Lower leg skin (tissue), 3 donors: ENCODE data around the gene DTYMK.

Experiments
- POLR2A ChIP-seq, 2 donors: fragments of 450-650 bp; IDR thresholded peaks; one replicate each; pipeline ENCODE4 v1.6.1; 2016 to 2017; ENCODE audit warnings: antibody characterized with exemption in 2 of 2, mild to moderate bottlenecking in 1 of 2, moderate library complexity in 1 of 2
- TF ChIP-seq, protein P1 (sequence below), 3 donors: fragments of 450-650 bp; IDR thresholded peaks; one replicate each; pipeline ENCODE4 v1.5.1; 2016; ENCODE audit warnings: antibody characterized with exemption in 3 of 3, mild to moderate bottlenecking in 3 of 3, moderate library complexity in 2 of 3

DNA sequence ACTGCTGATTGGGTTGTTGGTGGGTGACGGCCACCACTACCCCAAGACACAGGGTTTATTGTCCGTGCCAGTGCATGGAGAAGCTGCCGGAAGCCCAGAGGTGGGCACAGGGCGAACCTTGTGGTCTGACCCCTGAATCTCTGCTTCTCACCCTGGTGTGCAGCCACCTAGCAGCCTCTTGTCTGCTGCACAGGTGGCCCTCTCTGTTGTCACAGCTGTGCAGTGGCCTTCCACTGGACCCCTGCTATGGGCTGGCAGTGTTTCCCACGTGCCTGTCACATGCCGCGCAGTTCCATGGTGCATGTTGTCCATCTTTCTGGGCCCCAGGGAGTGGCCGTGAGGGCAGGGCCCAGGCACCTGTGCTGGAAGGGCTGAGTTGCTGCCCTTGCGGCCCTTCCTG is 33.9 kb downstream of the DTYMK start:
- TF ChIP-seq, protein P1, sequence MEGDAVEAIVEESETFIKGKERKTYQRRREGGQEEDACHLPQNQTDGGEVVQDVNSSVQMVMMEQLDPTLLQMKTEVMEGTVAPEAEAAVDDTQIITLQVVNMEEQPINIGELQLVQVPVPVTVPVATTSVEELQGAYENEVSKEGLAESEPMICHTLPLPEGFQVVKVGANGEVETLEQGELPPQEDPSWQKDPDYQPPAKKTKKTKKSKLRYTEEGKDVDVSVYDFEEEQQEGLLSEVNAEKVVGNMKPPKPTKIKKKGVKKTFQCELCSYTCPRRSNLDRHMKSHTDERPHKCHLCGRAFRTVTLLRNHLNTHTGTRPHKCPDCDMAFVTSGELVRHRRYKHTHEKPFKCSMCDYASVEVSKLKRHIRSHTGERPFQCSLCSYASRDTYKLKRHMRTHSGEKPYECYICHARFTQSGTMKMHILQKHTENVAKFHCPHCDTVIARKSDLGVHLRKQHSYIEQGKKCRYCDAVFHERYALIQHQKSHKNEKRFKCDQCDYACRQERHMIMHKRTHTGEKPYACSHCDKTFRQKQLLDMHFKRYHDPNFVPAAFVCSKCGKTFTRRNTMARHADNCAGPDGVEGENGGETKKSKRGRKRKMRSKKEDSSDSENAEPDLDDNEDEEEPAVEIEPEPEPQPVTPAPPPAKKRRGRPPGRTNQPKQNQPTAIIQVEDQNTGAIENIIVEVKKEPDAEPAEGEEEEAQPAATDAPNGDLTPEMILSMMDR (IDR thresholded peaks at IDR 0.05): no peak
- no peak for TF ChIP-seq POLR2A (IDR thresholded peaks at IDR 0.05)
